ENCODE measurements around the gene SLC7A7.

DNA sequence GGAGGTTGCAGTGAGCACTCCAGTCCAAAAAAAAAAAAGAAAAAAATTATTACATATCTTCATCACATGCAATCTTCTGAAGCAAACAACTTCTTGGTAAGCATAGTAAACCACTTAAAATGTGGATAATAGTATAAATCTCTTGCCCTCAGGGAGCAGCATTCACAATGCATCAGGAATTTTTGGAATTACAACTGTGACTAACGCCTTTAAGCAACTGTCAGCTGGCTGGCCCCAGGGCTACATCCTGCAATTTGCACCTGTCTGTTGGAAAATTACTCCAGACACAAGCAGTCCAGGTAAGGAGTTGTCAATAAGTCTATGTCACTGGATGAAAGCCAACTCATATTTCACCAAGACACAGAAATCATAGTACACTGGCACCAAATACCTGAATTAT is 5.5 kb upstream of the SLC7A7 start:
- TF ChIP-seq, protein P1, sequence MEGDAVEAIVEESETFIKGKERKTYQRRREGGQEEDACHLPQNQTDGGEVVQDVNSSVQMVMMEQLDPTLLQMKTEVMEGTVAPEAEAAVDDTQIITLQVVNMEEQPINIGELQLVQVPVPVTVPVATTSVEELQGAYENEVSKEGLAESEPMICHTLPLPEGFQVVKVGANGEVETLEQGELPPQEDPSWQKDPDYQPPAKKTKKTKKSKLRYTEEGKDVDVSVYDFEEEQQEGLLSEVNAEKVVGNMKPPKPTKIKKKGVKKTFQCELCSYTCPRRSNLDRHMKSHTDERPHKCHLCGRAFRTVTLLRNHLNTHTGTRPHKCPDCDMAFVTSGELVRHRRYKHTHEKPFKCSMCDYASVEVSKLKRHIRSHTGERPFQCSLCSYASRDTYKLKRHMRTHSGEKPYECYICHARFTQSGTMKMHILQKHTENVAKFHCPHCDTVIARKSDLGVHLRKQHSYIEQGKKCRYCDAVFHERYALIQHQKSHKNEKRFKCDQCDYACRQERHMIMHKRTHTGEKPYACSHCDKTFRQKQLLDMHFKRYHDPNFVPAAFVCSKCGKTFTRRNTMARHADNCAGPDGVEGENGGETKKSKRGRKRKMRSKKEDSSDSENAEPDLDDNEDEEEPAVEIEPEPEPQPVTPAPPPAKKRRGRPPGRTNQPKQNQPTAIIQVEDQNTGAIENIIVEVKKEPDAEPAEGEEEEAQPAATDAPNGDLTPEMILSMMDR (conservative IDR thresholded peaks at IDR 0.05), result no peak
- TF ChIP-seq ZFX (IDR thresholded peaks at IDR 0.05), result no peak
